Mononuclear cell (primary cell): ENCODE results near the gene GPR157. TPM values are rescaled to one million over a fixed set of nuclear protein-coding genes. Genes with fewer than 3 reads are reported as not detected.

Experiments used
- H3K27me3 ChIP-seq: 2 replicates; pipeline ENCODE4 v1.6.0; 2011; ENCODE audit warnings: low read length, control low read depth; ENCODE audit not compliant: insufficient read depth
- H3K4me1 ChIP-seq: 2 replicates; pipeline ENCODE4 v1.5.1; 2011; ENCODE audit warnings: mild to moderate bottlenecking, low read length, control low read depth; ENCODE audit not compliant: insufficient read depth
- H3K4me3 ChIP-seq: 2 replicates; pipeline ENCODE4 v1.5.1; 2011; ENCODE audit warnings: mild to moderate bottlenecking, low read length, moderate library complexity
- H3K9me3 ChIP-seq: 2 replicates; pipeline ENCODE4 v1.5.1; 2011; ENCODE audit warnings: low read depth, mild to moderate bottlenecking, control low read depth, low read length
- total RNA-seq: library from RNA; depleted of rRNA; stranded (reverse); fragments of >200 nt; gene quantifications from one replicate; pipeline ENCODE4 v1.2.3, GENCODE V29; 2012

Gene GPR157
- total RNA-seq, 1 donor: 2.0 TPM

GRCh38 chr1:9078015-9078751 lies 50.7 kb downstream of the GPR157 start:
- H3K4me3 ChIP-seq: no peak overlapping the region

GRCh38 chr1:9075022-9075421 lies 53.9 kb downstream of the GPR157 start:
- Histone ChIP-seq H3K4me1 (peaks cover 64% of the 10 kb centered on the region), H3K4me3 (no peak overlapping the region), H3K9me3 (no peaks in the 10 kb centered on the region), H3K27me3 (no peaks in the 10 kb centered on the region)

More at GRCh38 chr1:9078015-9078751, 50.7 kb downstream of the GPR157 start:
- H3K4me1 ChIP-seq: peaks cover 78% of the 10 kb centered on the region
- H3K9me3 ChIP-seq: no peaks in the 10 kb centered on the region
- no peaks in the 10 kb centered on the region for H3K27me3 ChIP-seq

- H3K4me1 ChIP-seq: peaks cover 66% of the 10 kb centered on the region
- no peaks in the 10 kb centered on the region for H3K27me3 ChIP-seq
- no peaks in the 10 kb centered on the region for H3K9me3 ChIP-seq
- no peak overlapping the region for H3K4me3 ChIP-seq
Measured at GRCh38 chr1:9073143-9073542, 55.8 kb downstream of the GPR157 start.

- no peaks in the 10 kb centered on the region for H3K9me3 ChIP-seq
- H3K27me3 ChIP-seq: no peaks in the 10 kb centered on the region
- no peak overlapping the region for H3K4me3 ChIP-seq
- H3K4me1 ChIP-seq: peaks cover 76% of the 10 kb centered on the region
Measured at GRCh38 chr1:9071554-9072235, 57.2 kb downstream of the GPR157 start.

- no peaks in the 10 kb centered on the region for H3K9me3 ChIP-seq
- peaks cover 67% of the 10 kb centered on the region for H3K4me1 ChIP-seq
- H3K27me3 ChIP-seq: no peaks in the 10 kb centered on the region
- no peak overlapping the region for H3K4me3 ChIP-seq
Measured at GRCh38 chr1:9070486-9070885, 58.4 kb downstream of the GPR157 start.

- peak within 1 kb of the TSS; percentile 7 for H3K4me3 ChIP-seq
- peaks cover 65% of the 10 kb centered on the region for H3K4me1 ChIP-seq
- H3K9me3 ChIP-seq: no peaks in the 10 kb centered on the region
- no peaks in the 10 kb centered on the region for H3K27me3 ChIP-seq
Measured at GRCh38 chr1:9069326-9070100, 59.4 kb downstream of the GPR157 start, which contains the start of gene SLC2A5. SLC2A5 (minus strand) TSS chr1:9069635; CDS start chr1:9069536, 99 bp downstream.

GRCh38 chr1:9068981-9069325 lies 59.9 kb downstream of the GPR157 start:
- H3K4me1 ChIP-seq: peaks cover 65% of the 10 kb centered on the region
- H3K27me3 ChIP-seq: no peaks in the 10 kb centered on the region
- H3K4me3 ChIP-seq: no peak overlapping the region
- H3K9me3 ChIP-seq: no peaks in the 10 kb centered on the region

GRCh38 chr1:9066945-9067807 lies 61.7 kb downstream of the GPR157 start:
- no peak overlapping the region for H3K4me3 ChIP-seq
- no peaks in the 10 kb centered on the region for H3K27me3 ChIP-seq
- peaks cover 53% of the 10 kb centered on the region for H3K4me1 ChIP-seq
- H3K9me3 ChIP-seq: no peaks in the 10 kb centered on the region

GRCh38 chr1:9065213-9065751 lies 63.6 kb downstream of the GPR157 start:
- no peaks in the 10 kb centered on the region for H3K9me3 ChIP-seq
- H3K27me3 ChIP-seq: no peaks in the 10 kb centered on the region
- no peak overlapping the region for H3K4me3 ChIP-seq
- H3K4me1 ChIP-seq: peaks cover 61% of the 10 kb centered on the region

GRCh38 chr1:9062846-9063245 lies 66.1 kb downstream of the GPR157 start:
- Histone ChIP-seq H3K27me3 (no peaks in the 10 kb centered on the region), H3K4me3 (no peak overlapping the region), H3K4me1 (peaks cover 37% of the 10 kb centered on the region)

GRCh38 chr1:9062021-9062471 lies 66.9 kb downstream of the GPR157 start:
- Histone ChIP-seq H3K4me3 (no peak overlapping the region), H3K27me3 (no peaks in the 10 kb centered on the region), H3K4me1 (peaks cover 29% of the 10 kb centered on the region)

More at GRCh38 chr1:9062846-9063245, 66.1 kb downstream of the GPR157 start:
- H3K9me3 ChIP-seq: no peaks in the 10 kb centered on the region

GRCh38 chr1:9061252-9061960 lies 67.5 kb downstream of the GPR157 start:
- Histone ChIP-seq H3K27me3 (no peaks in the 10 kb centered on the region), H3K4me1 (peaks cover 24% of the 10 kb centered on the region), H3K4me3 (no peak overlapping the region), H3K9me3 (no peaks in the 10 kb centered on the region)

More at GRCh38 chr1:9062021-9062471, 66.9 kb downstream of the GPR157 start:
- H3K9me3 ChIP-seq: no peaks in the 10 kb centered on the region

GRCh38 chr1:9059891-9060744 lies 68.8 kb downstream of the GPR157 start:
- Histone ChIP-seq H3K27me3 (no peaks in the 10 kb centered on the region), H3K4me3 (no peak overlapping the region), H3K9me3 (no peaks in the 10 kb centered on the region), H3K4me1 (peaks cover 19% of the 10 kb centered on the region)
